Progenitor cell of endocrine pancreas (in vitro differentiated cells): ENCODE results near the gene RPUSD3. TPM values are rescaled to one million over a fixed set of nuclear protein-coding genes. Genes with fewer than 3 reads are reported as not detected.

Experiments used
- DNase-seq: peaks from one replicate; pipeline ENCODE4 v3.0.0; 2021; ENCODE audit warnings: low spot score; ENCODE audit not compliant: unreplicated experiment
- H3K27ac Mint-ChIP-seq: 2 replicates; pipeline ENCODE4 v1.8.0; 2021; ENCODE audit warnings: mild to moderate bottlenecking, moderate library complexity, mixed read lengths
- H3K27me3 Mint-ChIP-seq: 2 replicates; pipeline ENCODE4 v1.8.0; 2021; ENCODE audit warnings: mixed read lengths
- H3K36me3 Mint-ChIP-seq: 2 replicates; pipeline ENCODE4 v1.8.0; 2022; ENCODE audit warnings: mixed read lengths; ENCODE audit not compliant: insufficient read depth
- H3K4me1 Mint-ChIP-seq: 2 replicates; pipeline ENCODE4 v1.8.0; 2021; ENCODE audit warnings: low read depth, mixed read lengths
- H3K4me3 Mint-ChIP-seq: 2 replicates; pipeline ENCODE4 v1.8.0; 2021; ENCODE audit warnings: low read depth, mild to moderate bottlenecking, moderate library complexity, mixed read lengths
- H3K9me3 Mint-ChIP-seq: 2 replicates; pipeline ENCODE4 v1.8.0; 2021; ENCODE audit warnings: low read depth, mixed read lengths
- long read RNA-seq: library from polyadenylated mRNA; unstranded; transcript quantifications from one replicate; pipeline ENCODE4 v2.0.0, GENCODE V29; 2020
- total RNA-seq: library from RNA; stranded (reverse); gene quantifications from 2 replicates; pipeline ENCODE4 v1.2.1, GENCODE V29; 2021
- TF ChIP-seq, protein P1 (sequence below): fragments of 200-600 bp; sonication (generic); IDR thresholded peaks from one replicate; pipeline ENCODE4 v1.5.0; 2021; ENCODE audit warnings: antibody characterized with exemption, mild to moderate bottlenecking; ENCODE audit not compliant: unreplicated experiment

Gene RPUSD3, protein sequence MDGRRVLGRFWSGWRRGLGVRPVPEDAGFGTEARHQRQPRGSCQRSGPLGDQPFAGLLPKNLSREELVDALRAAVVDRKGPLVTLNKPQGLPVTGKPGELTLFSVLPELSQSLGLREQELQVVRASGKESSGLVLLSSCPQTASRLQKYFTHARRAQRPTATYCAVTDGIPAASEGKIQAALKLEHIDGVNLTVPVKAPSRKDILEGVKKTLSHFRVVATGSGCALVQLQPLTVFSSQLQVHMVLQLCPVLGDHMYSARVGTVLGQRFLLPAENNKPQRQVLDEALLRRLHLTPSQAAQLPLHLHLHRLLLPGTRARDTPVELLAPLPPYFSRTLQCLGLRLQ
- total RNA-seq, result 55.0 and 60.3 TPM in 2 replicates
- long read RNA-seq, transcript RPUSD3-201 (9 exons, 1,225 nt), result major isoform, 7 of 22 reads
- long read RNA-seq, partial matches to known transcripts, result 2 of 22 reads
- long read RNA-seq, other reads (novel, unspliced or antisense), result 8 of 22 reads

DNA sequence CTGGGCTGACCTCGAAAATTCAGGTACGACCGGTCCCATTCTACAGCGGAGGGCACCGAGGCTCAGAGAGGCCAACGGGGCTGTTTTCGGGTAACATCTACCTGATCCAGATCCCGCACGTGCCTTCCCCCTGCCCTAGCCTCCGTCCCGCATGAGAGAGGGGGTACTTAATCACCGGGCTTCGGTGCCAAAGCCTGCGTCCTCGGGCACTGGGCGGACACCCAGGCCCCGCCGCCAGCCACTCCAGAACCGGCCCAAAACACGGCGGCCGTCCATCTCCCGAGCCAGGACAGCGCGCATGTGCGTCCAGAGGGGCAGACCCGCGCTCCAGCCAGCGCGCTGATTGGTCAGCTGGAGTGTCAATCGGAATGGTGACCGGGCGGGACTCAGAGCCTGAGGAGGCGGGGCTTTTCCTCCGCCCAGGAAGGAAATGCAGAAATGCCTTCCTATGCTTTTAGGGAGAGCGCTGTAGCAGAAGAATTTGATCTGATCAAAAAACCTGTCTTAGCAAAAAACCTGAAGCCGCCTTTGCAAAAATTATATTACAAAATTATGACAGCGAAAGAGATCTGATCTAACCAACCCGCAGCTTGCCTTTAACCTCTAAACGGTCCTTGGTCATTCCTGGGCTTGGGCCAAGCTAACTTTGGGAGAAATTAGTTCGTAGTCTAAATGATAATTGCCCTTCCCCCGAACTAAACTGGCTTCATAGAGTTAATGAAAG, at the start of gene RPUSD3:
Gene RPUSD3 (minus strand): TSS at position 294 of the 724 bp plus-strand sequence. CDS start 18 bp downstream, at position 276.
- DNase-seq, result peak; percentile 99
- H3K27me3 Mint-ChIP-seq, result no peaks in the 10 kb centered on the region
- TF ChIP-seq, protein P1, sequence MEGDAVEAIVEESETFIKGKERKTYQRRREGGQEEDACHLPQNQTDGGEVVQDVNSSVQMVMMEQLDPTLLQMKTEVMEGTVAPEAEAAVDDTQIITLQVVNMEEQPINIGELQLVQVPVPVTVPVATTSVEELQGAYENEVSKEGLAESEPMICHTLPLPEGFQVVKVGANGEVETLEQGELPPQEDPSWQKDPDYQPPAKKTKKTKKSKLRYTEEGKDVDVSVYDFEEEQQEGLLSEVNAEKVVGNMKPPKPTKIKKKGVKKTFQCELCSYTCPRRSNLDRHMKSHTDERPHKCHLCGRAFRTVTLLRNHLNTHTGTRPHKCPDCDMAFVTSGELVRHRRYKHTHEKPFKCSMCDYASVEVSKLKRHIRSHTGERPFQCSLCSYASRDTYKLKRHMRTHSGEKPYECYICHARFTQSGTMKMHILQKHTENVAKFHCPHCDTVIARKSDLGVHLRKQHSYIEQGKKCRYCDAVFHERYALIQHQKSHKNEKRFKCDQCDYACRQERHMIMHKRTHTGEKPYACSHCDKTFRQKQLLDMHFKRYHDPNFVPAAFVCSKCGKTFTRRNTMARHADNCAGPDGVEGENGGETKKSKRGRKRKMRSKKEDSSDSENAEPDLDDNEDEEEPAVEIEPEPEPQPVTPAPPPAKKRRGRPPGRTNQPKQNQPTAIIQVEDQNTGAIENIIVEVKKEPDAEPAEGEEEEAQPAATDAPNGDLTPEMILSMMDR, result no peak
- peak within 1 kb of the TSS; percentile 94 for H3K27ac Mint-ChIP-seq
- peaks cover 8% of the 10 kb centered on the region for H3K36me3 Mint-ChIP-seq
- H3K4me1 Mint-ChIP-seq, result peaks cover 8% of the 10 kb centered on the region
- H3K4me3 Mint-ChIP-seq, result peak within 1 kb of the TSS; percentile 98
- no peaks in the 10 kb centered on the region for H3K9me3 Mint-ChIP-seq

DNA sequence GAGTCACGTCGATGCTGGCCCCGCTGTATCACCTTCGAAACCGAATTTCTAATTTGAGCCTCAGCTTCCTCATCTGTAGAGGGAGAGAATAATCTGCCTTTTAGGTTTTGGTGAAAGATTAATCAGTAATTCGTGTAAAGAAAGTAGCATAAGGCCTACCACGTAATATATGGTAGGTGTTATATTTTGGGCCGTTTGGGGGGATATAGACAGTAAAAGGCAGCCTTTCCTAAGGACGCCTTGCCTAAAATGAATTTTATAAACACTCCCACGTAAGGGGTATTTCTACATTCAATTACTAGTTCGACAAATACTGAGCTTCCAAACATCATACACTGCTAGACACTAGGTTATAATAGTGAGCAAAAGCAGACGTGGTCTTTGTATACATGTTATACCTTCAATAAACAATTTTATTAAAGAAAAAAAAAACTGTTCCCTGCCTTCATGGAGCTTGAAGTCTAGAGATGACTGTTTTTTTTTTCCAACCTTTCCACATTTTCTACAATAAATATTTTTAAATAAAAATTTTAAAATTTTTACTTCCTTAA, 47.3 kb upstream of the RPUSD3 start:
- Mint-ChIP-seq H3K4me3 (peak overlapping the region; percentile 99), H3K36me3 (peaks cover 10% of the 10 kb centered on the region), H3K27me3 (no peaks in the 10 kb centered on the region), H3K4me1 (peaks cover 5% of the 10 kb centered on the region), H3K27ac (peak overlapping the region; percentile 98), H3K9me3 (no peaks in the 10 kb centered on the region)
- DNase-seq, result no peak
- TF ChIP-seq, protein P1, result no peak

DNA sequence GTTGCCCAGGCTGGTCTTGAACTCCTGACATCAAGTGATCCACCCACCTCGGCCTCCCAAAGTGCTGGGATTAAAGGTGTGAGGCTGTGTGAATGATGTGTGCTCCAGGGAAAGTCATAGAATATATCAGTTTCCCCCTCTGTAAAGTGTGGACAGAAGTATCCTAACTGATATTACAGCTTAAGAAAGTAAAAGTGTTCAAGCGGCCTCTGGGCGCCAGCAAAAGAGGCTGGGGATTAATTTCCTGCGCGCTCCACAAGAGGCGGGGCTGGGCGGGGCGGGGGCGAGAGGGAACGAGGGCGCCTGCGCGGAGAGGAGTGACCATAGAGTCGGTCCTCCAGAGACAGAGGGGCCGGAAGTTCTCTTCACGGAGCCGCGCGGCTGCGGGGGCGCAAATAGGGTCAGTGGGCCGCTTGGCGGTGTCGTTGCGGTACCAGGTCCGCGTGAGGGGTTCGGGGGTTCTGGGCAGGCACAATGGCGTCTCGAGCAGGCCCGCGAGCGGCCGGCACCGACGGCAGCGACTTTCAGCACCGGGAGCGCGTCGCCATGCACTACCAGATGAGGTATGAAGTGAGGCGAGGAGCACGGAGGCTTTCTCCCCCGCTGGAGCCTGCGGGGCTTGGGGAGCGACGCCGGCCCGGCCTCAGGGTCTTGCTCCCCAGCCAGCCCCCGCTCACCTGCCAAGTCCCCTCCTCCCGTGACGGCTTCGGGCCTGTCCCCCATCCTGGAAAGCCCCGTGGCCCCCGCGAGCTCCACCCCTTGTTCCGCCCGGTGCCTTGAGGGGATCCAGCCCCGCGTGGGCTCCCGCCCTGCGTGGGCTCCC, 46.7 kb upstream of the RPUSD3 start, which contains the start of gene JAGN1:
Gene JAGN1 (plus strand): TSS at position 362 of the 823 bp plus-strand sequence. CDS start 113 bp downstream, at position 475.
- Mint-ChIP-seq H3K27me3 (no peaks in the 10 kb centered on the region), H3K4me3 (peak within 1 kb of the TSS; percentile 99), H3K27ac (peak within 1 kb of the TSS; percentile 98), H3K4me1 (peaks cover 5% of the 10 kb centered on the region), H3K36me3 (peaks cover 9% of the 10 kb centered on the region), H3K9me3 (no peaks in the 10 kb centered on the region)
- peak; percentile 73 for DNase-seq
- TF ChIP-seq, protein P1, result no peak

DNA sequence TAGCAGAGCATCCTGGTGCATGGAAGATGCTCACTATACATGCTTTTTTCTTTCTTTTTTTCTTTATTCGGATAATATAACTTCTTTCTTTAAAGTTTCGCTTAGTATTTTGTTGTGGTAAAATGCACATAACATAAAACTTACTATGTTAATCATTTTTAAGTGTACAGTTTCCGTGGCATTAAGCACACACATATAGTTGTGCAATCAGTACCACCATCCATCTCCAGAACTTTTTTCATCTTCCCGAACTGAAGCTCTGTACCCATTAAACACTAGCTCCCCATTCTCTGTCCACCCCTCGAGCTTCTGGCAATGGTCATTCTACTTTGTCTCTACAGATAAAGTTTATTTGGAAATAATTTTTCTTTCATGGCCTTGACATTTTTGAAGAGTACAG, 45.6 kb upstream of the RPUSD3 start:
- H3K27me3 Mint-ChIP-seq, result no peaks in the 10 kb centered on the region
- H3K9me3 Mint-ChIP-seq, result no peaks in the 10 kb centered on the region
- no peak for DNase-seq
- TF ChIP-seq, protein P1, result no peak
- H3K36me3 Mint-ChIP-seq, result peaks cover 6% of the 10 kb centered on the region
- no peak overlapping the region for H3K27ac Mint-ChIP-seq
- H3K4me3 Mint-ChIP-seq, result no peak overlapping the region
- peaks cover 5% of the 10 kb centered on the region for H3K4me1 Mint-ChIP-seq
